Endodermal cell (in vitro differentiated cells): Measurements from ENCODE around the gene KIF1B. TPM values are rescaled to one million over a fixed set of nuclear protein-coding genes. Genes with fewer than 3 reads are reported as not detected.
A peak's percentile ranks its signal among the peaks of the same experiment; 100 is the strongest.

ENCODE experiments used
- DNase-seq: peaks from one replicate; pipeline ENCODE4 v3.0.0-alpha.2; 2017
- H3K27ac ChIP-seq: 2 replicates; pipeline ENCODE4 v1.5.1; 2013; ENCODE audit warnings: mild to moderate bottlenecking, low read depth, low read length, moderate library complexity
- H3K27me3 ChIP-seq: 2 replicates; pipeline ENCODE4 v1.6.1; 2013; ENCODE audit warnings: mild to moderate bottlenecking, low read length, moderate library complexity; ENCODE audit not compliant: insufficient read depth, control insufficient read depth, poor library complexity, severe bottlenecking
- H3K36me3 ChIP-seq: 2 replicates; pipeline ENCODE4 v1.7.0; 2013; ENCODE audit warnings: mild to moderate bottlenecking, low read length, moderate library complexity; ENCODE audit not compliant: control insufficient read depth, insufficient read depth
- H3K4me1 ChIP-seq: one replicate; pipeline ENCODE4 v1.7.0; 2013; ENCODE audit warnings: low read length; ENCODE audit not compliant: control insufficient read depth, insufficient read depth
- H3K4me3 ChIP-seq: 2 replicates; pipeline ENCODE4 v1.5.1; 2013; ENCODE audit warnings: mild to moderate bottlenecking, low read length, moderate library complexity
- H3K9ac ChIP-seq: 2 replicates; pipeline ENCODE4 v1.6.1; 2013; ENCODE audit warnings: mild to moderate bottlenecking, low read length, moderate library complexity; ENCODE audit not compliant: poor library complexity, severe bottlenecking; ENCODE audit errors: extremely low read depth
- H3K9me3 ChIP-seq: 2 replicates; pipeline ENCODE4 v1.6.1; 2013; ENCODE audit warnings: mild to moderate bottlenecking, low read length, moderate library complexity; ENCODE audit not compliant: control insufficient read depth
- H3K27ac Mint-ChIP-seq: 2 replicates; pipeline ENCODE4 v1.8.0; 2020; ENCODE audit warnings: mixed read lengths
- H3K27me3 Mint-ChIP-seq: 2 replicates; pipeline ENCODE4 v1.8.0; 2021; ENCODE audit warnings: mild to moderate bottlenecking, mixed read lengths; ENCODE audit not compliant: insufficient read depth
- H3K36me3 Mint-ChIP-seq: 2 replicates; pipeline ENCODE4 v1.8.0; 2020; ENCODE audit warnings: low read depth, mixed read lengths
- H3K4me1 Mint-ChIP-seq: 2 replicates; pipeline ENCODE4 v1.8.0; 2020; ENCODE audit warnings: mixed read lengths
- H3K4me3 Mint-ChIP-seq: 2 replicates; pipeline ENCODE4 v1.8.0; 2020; ENCODE audit warnings: mild to moderate bottlenecking, moderate library complexity, mixed read lengths
- H3K9me3 Mint-ChIP-seq: 2 replicates; pipeline ENCODE4 v1.8.0; 2020; ENCODE audit warnings: mild to moderate bottlenecking, mixed read lengths
- CTCF ChIP-seq: fragments of 200-600 bp; sonication (generic); conservative IDR thresholded peaks from 2 replicates; pipeline ENCODE4 v1.5.0; 2021; ENCODE audit warnings: antibody characterized with exemption, mild to moderate bottlenecking
- WGBS, 2 experiments: methylation state at CpG; one replicate each; pipeline versions ENCODE4 v1.1.5 to v1.1.7; 2013; ENCODE audit warnings: missing lambda C conversion rate in 2 of 2, mixed read lengths in 1 of 2; ENCODE audit not compliant: insufficient coverage in 1 of 2, insufficient read length in 1 of 2; 5-methylcytosine and 5-hydroxymethylcytosine counted together
- total RNA-seq, 2 donors: library from RNA; stranded (reverse); fragmentation: NEBNext Ultra II Directional in 1 of 2; extraction: Animal tissue kit (Norgen Biotek cat#: 25700) in 1 of 2; gene quantifications; 2 replicates in 1 of 2; 3 replicates in 1 of 2; pipeline ENCODE4 v1.2.1, GENCODE V29; 2021

The KIF1B gene
- total RNA-seq, 2 donors from 2014 or later = 71.5 to 74.2 TPM

DNA sequence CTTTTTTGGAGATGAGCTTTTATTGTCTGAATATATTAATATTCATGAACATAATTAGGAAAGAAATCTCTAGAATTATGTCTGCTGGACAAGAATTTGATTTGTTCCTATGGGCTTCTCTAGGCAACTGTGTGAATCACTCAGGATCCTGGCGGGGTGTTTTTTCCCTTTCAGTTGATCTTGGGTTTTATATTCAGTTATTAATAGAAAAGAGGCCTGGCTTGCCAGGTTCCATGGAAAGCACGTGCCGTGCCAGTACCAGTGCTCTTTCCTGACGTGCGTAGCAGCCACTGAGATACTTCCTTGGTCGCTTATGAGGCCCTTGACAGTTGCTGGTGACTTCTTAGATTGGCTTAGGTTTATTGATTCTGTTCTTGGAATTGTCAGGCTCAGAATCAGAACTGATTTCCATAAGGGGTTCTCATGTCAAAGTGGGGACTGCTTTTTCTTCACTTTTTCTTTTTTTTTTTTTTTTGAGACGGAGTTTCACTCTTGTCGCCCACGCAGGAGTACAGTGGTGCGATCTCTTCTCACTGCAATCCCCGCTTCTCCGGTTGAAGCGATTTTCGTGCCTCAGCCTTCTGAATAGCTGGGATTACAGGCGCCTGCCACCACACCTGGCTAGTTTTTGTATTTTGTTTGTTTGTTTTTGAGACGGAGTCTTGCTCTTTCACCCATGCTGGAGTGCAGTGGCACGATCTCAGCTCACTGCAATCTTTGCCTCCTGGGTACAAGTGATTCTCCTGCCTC is 48.7 kb upstream of the KIF1B start:
- WGBS, 2 experiments = 87 to 96% methylated on average over 13 to 17 of the region's 17 CpGs
- Mint-ChIP-seq H3K9me3 (no peaks in the 10 kb centered on the region), H3K4me3 (no peak overlapping the region), H3K4me1 (no peaks in the 10 kb centered on the region), H3K27ac (no peak overlapping the region), H3K36me3 (peaks cover 51% of the 10 kb centered on the region), H3K27me3 (no peaks in the 10 kb centered on the region)
- DNase-seq = no peak
- H3K4me1 ChIP-seq = no peaks in the 10 kb centered on the region
- no peaks in the 10 kb centered on the region for H3K27me3 ChIP-seq
- H3K9ac ChIP-seq = no peak overlapping the region
- peak overlapping the region; percentile 25 for H3K27ac ChIP-seq
- peaks cover 27% of the 10 kb centered on the region for H3K36me3 ChIP-seq
- no peaks in the 10 kb centered on the region for H3K9me3 ChIP-seq
- H3K4me3 ChIP-seq = no peak overlapping the region
- TF ChIP-seq CTCF = no peak

DNA sequence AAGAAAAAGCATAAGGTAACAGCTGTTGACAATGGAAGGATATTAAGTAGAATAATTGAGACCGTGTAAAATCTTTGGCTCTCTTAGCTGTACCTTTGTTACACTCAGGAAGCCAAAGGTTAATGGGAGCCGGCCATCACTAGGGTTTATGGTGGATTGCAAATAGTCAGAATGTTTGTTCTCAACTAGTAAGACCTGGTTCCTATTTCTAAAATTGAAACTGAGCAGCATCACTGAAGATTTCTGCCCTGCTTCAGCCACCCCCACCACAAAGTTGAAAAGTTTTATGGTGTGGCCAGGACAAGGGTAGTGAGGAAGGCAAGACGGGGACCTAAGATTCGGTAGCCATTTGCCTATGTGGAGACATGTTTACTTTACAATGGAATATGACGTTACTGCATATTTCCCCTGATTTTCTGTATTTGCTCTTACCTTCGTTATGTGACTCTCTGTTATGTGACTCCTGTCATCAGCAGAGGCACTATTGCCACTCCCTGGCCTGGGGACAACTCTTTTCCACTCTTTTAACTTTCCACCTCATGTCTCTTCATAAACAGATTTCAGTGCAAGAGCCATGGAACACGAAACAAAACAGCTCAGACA is 41.4 kb upstream of the KIF1B start:
- Mint-ChIP-seq H3K4me3 (no peak overlapping the region), H3K4me1 (no peaks in the 10 kb centered on the region), H3K27me3 (no peaks in the 10 kb centered on the region), H3K27ac (no peak overlapping the region), H3K36me3 (peaks cover 59% of the 10 kb centered on the region), H3K9me3 (no peaks in the 10 kb centered on the region)
- WGBS, 2 experiments = 93 to 94% methylated on average over 4 to 7 of the region's 7 CpGs
- Histone ChIP-seq H3K27me3 (no peaks in the 10 kb centered on the region), H3K27ac (no peak overlapping the region), H3K4me3 (no peak overlapping the region), H3K36me3 (peaks cover 66% of the 10 kb centered on the region), H3K4me1 (no peaks in the 10 kb centered on the region), H3K9me3 (no peaks in the 10 kb centered on the region), H3K9ac (no peak overlapping the region)
- TF ChIP-seq CTCF = no peak
- no peak for DNase-seq

- Mint-ChIP-seq H3K27ac (no peak overlapping the region), H3K4me1 (no peaks in the 10 kb centered on the region), H3K27me3 (no peaks in the 10 kb centered on the region), H3K4me3 (no peak overlapping the region), H3K36me3 (peaks cover 60% of the 10 kb centered on the region), H3K9me3 (peaks cover 6% of the 10 kb centered on the region)
- Histone ChIP-seq H3K27ac (no peak overlapping the region), H3K9ac (no peak overlapping the region), H3K4me1 (no peaks in the 10 kb centered on the region), H3K9me3 (no peaks in the 10 kb centered on the region), H3K36me3 (peaks cover 66% of the 10 kb centered on the region), H3K27me3 (no peaks in the 10 kb centered on the region), H3K4me3 (no peak overlapping the region)
- DNase-seq = no peak
- no peak for TF ChIP-seq CTCF
- WGBS, 2 experiments = 87 to 100% methylated on average over 1 to 2 of the region's 2 CpGs
These were observed 40.2 kb upstream of the KIF1B start for GRCh38 chr1:10170239-10170574.
